HG02678 (cell line): ENCODE data around the gene PHTF2.
"Not testable (repeated sequence)": the region's sequence is repeated elsewhere in the genome, so short reads cannot be mapped to it uniquely, and the experiment has no call there.

Experiments used
- ATAC-seq: cut with Tn5 transposase; IDR thresholded peaks from one replicate; pipeline ENCODE4 v1.9.1; 2021; ENCODE audit warnings: mild to moderate bottlenecking, moderate library complexity; ENCODE audit not compliant: unreplicated experiment

Gene PHTF2

DNA sequence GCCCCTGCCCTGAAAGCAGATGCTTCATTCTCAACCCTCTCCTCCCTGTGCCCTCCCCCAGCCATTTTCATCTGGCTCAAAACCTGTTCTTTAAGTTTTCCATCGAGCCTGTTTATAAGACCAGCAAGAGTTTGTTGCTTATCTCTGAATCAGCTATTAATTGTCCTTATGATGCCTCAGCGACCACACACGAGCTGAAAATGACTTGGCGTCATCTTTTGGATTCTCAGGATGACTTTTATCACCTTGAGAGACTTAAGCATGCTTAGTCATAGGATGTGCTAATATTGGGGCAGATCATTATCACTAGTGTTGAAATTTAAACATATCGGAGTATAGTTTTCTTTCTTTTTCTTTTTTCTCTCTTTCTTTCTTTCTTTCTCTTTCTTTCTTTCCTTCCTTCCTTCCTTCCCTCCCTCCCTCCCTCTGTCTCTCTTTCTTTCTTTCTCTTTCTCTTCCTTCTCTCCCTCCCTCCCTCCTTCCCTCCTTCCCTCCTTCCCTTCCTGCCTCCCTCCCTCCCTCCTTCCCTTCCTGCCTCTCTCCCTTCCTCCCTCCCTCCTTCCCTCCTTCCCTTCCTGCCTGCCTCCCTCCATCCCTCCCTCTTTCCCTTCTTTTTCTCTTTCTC, 184.5 kb downstream of the PHTF2 start:
- no peak for ATAC-seq

DNA sequence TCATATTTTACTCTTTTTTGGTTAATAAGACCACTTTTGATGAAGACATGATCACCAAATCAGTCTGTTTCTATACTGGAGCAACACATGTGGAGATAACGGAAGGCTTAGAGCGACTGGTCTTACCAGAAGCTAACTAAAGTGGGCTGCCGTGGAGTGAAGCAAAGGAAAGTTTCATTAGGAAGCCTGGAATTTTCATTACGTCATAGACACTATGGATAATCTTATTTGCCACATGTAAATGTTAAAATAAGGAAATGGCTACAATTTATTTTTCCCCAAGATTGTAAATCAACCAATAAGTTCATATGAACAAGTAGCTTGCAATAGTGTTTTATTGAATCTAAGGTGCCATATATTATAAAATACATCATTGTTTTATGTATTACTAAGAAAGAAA, 185.4 kb downstream of the PHTF2 start:
- no peak for ATAC-seq

DNA sequence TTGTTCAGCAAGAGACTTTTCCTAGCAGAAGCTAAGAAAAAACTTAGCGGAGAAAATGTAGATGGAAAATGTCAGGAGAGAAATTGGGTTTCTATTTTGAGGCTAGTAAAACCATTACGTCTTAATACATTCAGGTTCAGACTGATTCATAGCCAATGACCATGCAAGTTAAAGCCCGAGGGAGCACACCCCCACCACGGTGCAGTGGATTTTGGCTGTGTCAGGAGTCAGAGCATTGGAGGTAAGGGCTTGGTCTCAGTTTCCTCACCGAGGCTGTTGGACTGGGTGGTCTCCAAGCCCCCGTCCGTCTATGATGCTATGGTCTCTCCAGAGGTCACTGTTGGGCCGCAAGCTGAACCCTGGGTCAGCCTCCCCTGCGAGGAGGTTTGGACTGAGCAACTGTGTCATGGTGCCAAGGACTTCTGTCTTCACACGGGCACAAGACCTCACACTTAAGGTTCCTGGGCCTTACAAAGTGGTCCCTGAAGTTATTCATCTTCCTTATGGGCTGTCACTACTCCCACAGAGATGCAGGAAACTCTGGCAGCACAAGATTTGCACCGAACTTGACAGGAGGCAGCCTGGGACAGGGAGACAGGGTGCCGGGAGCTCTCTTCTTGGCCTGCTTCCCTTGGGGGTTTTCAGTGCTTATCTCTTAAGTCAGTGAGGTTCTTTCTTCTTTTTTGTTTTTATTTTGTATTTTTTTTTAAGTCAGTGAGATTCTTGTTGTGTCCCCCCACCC, 186.8 kb downstream of the PHTF2 start:
- ATAC-seq: no peak

DNA sequence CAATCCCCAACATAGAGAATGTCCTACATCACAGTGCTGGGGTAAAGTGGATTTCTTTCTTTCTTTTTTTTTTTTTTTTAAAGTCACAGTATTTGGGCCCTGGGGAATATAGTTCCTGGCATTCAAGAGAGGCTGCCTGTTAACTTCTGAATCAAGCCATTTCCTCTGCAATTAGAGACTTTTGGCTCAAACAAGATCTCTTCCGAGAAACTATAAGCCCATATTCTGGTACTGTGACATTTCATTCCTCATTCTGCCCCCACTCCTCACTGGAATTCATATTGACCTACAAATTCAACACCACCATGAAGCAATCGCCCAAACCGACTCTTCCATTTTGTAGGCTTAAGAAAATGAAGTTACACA, 187.4 kb downstream of the PHTF2 start:
- no peak for ATAC-seq

DNA sequence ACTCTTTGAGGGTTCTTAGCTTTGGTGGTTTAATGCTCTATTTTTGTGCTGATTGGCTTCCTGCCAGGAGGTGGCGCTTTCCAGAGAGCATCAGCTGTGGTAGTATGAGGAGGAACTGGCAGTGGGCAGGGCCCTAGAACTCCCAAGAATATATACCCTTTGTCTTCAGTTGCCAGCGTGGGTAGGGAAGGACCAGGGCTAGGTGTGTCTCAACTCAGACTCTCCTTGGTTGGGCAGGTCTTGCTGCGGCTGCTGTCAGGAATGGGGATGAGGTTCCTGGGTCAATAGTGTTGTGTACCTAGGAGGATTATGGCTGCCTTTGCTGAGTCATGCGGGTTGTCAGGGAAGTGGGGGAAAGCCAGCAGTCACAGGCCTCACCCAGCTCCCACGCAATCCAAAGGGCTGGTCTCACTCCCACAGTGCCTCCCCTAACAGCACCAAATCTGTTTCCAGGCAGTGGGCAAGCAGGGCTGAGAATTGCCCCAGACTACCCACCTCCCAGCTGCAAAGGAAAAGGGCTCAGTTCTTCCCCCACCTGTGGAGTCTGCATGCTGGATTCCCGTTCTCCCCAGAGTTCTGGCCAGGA, 191.5 kb downstream of the PHTF2 start:
- ATAC-seq: no peak

DNA sequence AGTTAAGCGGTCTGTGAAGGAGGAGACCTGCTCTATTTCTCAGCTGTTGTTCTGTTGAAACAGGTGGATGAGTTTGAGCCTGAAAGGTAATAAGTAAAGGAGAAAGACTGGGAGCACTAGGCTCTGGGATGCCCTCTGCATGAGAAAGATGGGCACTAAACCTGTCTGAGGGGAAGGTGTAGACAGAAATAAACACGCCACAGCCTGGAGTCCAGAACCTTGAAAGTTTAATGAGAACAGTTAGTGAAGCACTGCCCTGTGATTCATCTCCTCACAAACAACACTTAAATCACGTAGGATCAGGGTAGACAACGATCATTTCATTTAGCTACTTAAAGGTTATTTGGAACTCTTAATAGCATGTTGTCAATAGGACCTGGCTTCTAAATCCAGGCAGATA, 193.1 kb downstream of the PHTF2 start:
- ATAC-seq: no peak

DNA sequence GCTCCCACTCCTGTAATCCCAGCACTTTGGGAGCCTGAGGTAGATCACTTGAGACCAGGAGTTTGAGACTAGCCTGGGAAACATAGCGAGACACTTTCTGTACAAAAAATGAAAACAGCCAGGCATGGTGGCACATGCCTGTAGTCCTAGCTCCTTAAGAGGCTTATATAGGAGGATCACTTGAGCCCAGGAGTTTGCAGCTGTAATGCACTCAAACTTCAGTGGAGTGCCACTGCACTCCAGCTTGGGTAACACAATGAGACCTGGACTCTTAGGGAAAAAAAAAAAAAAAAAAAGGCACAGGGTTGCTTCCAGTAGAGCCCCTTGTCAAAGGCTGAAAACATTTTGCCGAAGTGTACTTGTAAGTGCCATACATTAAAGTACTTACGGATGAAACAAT, 195.3 kb downstream of the PHTF2 start:
- ATAC-seq: no peak

DNA sequence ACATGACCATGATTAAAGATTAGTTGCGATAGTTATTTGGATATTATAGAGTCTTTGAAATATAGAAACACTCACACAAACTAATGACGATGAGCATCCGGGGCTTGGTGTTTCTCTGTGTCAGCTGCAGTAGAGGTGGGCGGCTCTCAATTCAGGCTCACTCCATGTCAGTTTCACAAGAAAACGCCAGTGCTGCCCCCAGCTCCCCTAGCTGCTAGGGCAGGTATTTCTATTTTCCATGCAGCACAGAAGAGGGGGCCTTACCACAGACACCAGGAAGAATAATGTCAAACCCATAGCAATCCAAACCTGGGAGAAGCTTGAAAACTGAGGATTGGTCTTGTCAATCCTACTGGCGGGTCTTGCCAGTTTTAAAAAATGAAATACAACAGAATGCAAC, 197.1 kb downstream of the PHTF2 start:
- no peak for ATAC-seq

DNA sequence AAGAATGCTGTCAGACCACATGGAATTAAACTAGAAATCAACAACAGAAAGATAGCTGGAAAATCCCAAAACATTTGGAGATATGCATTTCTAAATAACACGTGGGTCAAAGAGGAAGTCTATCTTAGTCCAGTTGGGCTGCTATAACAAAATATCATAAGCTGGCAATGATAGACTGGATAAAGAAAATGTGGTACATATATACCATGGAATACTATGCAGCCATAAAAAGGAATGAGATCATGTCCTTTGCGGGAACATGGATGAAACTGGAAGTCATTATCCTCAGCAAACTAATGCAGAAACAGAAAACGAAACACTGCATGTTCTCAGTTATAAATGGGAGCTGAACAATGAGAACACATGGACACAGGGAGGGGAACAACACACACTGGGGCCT, 200.6 kb downstream of the PHTF2 start:
- ATAC-seq: not testable (repeated sequence)

DNA sequence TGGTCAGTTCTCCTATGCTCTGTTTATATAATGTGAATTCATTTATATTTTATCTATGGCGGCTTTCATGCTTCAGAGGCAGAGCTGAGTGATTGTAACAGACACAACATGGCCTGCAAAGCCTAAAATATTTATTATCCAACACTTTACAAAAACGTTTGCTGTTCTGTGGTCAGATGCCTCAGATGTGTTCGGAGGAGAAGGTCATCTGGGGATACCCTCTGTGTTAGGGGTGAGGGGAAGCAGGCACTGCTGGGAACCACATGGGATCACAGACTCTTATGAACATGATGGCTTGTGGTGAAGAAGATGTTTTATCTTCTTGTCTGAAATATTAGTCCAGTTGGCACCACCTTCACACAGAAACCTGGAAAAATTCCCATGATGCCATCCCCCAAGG, 203.4 kb downstream of the PHTF2 start:
- ATAC-seq: no peak

DNA sequence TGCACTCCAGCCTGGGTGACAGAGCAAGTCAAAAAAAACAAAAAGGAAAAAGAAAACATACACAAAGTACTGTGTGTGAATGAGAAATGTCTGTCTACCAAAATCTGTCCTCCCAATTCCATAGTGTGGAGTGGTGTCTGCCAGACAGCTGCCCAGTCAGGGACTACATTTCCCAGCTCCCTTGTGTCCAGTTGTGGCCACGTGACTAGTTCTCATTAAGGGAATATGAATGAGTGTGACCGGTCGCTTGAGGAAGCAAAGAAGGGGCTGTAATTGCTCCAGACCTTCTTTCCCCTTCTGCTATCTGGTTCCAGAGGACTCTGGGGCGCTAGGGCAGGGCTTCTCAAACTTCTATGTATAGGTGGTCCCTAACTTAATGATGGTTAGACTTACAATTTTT, 204.1 kb downstream of the PHTF2 start:
- ATAC-seq: no peak

DNA sequence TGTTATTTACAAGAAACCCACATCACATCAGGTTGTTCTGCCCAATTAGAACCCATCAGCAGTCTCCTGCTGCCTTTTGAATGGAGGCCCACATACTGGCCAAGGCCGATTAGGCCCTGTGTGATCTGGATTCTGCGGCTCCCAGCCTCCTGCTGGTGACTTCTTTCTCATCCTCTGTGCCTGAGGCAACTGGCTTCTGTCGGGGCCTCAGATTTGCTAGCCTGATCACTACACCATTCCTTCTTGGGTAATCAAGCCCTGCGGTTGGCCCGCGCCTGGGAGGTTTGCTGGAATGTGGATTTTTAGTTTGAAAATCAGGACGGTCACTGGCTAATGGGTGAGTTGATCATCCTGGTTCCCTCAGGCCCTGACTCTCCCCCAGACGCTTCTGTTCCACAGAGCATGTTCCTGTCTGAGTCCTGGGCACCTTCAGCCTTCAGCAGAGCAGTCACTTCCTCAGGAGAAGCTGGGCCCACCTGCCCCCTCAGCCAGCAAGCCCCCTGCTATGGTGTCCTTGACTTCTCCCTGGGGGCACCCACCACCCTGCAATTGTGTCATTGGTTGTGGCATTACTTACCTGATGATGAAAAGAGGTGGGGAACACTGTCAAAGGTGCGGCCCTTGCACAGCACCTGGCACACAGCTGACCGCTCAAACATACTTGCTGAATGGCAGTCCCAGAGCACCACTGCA, 207.6 kb downstream of the PHTF2 start:
- ATAC-seq: no peak
